Measurements from ENCODE around the gene IRX3. TPM values are rescaled to one million over a fixed set of nuclear protein-coding genes. Genes with fewer than 3 reads are reported as not detected.

Gene IRX3
- total and polyA plus RNA-seq, 2 experiments from 2014 or later, result 0.90 to 1.6 TPM

- Mint-ChIP-seq H3K27me3 (ENCODE audit: insufficient read depth, low read depth, poor library complexity) (peaks cover 24% of the 10 kb centered on the region), H3K36me3 (ENCODE audit: low read depth) (no peaks in the 10 kb centered on the region; the same call in 2 of the 3 replicates), H3K4me1 (peaks cover 47% of the 10 kb centered on the region), H3K4me3 (no peak overlapping the region), H3K9me3 (no peaks in the 10 kb centered on the region; the same call in 2 of the 3 replicates), H3K27ac (no peak overlapping the region)
- Histone ChIP-seq H4K20me1 (replicated peaks; ENCODE audit: insufficient read depth) (no peaks in the 10 kb centered on the region), H2AFZ (no peak overlapping the region), H3K4me2 (no peak overlapping the region), H3K79me2 (replicated peaks; ENCODE audit: insufficient read depth) (no peaks in the 10 kb centered on the region), H3K27ac (ENCODE audit: low read depth) (no peak overlapping the region), H3K9me2 (ENCODE audit: insufficient read depth) (0 out of 2 replicates have a peak, but pooled peaks cover 3% of the 10 kb centered on the region), H3K27me3 (ENCODE audit: insufficient read depth) (no peaks in the 10 kb centered on the region), H3K4me3 (no peak overlapping the region), H3K36me3 (ENCODE audit: insufficient read depth) (no peaks in the 10 kb centered on the region), H3F3A (replicated peaks; ENCODE audit: low read depth) (peaks cover 8% of the 10 kb centered on the region; the same call in 1 of the 2 replicates), H3K4me1 (ENCODE audit: insufficient read depth) (peaks cover 45% of the 10 kb centered on the region)
- ATAC-seq, result no peak
- TF ChIP-seq NANOG (IDR thresholded peaks at IDR 0.05; ENCODE audit: borderline replicate concordance), result no peak
- no peak for TF ChIP-seq CREB1 (CRISPR knock-in tag; IDR thresholded peaks at IDR 0.05; ENCODE audit: low read depth)
- no peak for TF ChIP-seq ZNF331 (CRISPR knock-in tag; IDR thresholded peaks at IDR 0.05; ENCODE audit: low read depth)
- TF ChIP-seq ZNF114 (CRISPR knock-in tag; IDR thresholded peaks at IDR 0.05), result no peak
- no peak for TF ChIP-seq STAT1 (IDR thresholded peaks at IDR 0.05; ENCODE audit: unreplicated experiment)
- TF ChIP-seq CTCF (conservative IDR thresholded peaks at IDR 0.05; ENCODE audit: low read depth in 2 of 2), result no peak
- no peak for TF ChIP-seq REST (IDR thresholded peaks at IDR 0.05; ENCODE audit: unreplicated experiment)
- TF ChIP-seq ETS1 (IDR thresholded peaks at IDR 0.05), result no peak
- TF ChIP-seq EZH2phosphoT487 (IDR thresholded peaks at IDR 0.05; ENCODE audit: unreplicated experiment), result no peak
- no peak for TF ChIP-seq JUNB (IDR thresholded peaks at IDR 0.05; ENCODE audit: unreplicated experiment)
- TF ChIP-seq POLR2AphosphoS5 (IDR thresholded peaks at IDR 0.05; ENCODE audit: low read depth), result no peak
- TF ChIP-seq ZNF462 (CRISPR knock-in tag; IDR thresholded peaks at IDR 0.05), result no peak
- no peak for TF ChIP-seq EZH2 (IDR thresholded peaks at IDR 0.05; ENCODE audit: low read depth, unreplicated experiment)
- DNase-seq (ENCODE audit: low spot score), result no peak
Measured at GRCh38 chr16:54334208-54334607, 47.6 kb upstream of the IRX3 start.

Measured in GM23338 (cell line).